GM23248 (cell line): ENCODE results near the gene NFATC3.

Experiments
- EZH2 ChIP-seq: fragments of 200-600 bp; sonication (generic); IDR thresholded peaks from 2 replicates; pipeline ENCODE4 v1.6.1; 2018; ENCODE audit warnings: antibody characterized with exemption, mild to moderate bottlenecking; ENCODE audit not compliant: insufficient read depth, poor library complexity, severe bottlenecking
- EZH2phosphoT487 ChIP-seq: fragments of 200-600 bp; sonication (generic); IDR thresholded peaks from 2 replicates; pipeline ENCODE4 v1.6.1; 2018; ENCODE audit warnings: antibody characterized with exemption, moderate library complexity, mild to moderate bottlenecking, low read depth; ENCODE audit not compliant: insufficient read depth

DNA sequence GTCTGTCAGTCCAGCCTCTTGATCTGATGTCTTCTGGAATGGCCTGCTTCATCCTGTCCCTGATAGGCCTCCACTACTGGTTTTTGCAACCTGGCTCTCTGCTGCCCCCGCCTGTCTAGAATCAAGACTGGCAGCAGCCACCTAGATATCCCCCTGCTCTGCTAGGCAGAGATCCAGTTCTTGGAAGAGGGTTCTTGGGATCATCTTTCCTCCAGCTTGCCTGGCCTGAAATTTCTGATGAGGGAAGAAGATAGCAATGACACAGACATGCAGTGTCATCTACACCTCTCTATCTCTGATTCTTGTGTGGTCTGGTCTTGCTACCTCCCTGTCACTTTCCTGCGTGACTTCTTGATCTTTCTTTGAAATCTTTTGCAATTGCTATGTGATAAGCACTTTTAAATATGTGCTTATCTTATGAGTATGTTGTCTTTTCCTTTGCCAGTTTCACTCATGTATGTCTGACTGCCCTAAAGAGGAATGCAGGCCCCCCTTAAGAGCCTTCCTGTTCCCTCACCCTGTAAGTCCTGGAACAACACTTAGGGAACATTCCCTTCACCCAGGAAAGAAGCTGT, 20.3 kb upstream of the NFATC3 start:
- TF ChIP-seq EZH2 (no peak), EZH2phosphoT487 (no peak)
